Retinal pigment epithelial cell (primary cell): Measurements from ENCODE around the gene BGN.
A peak's percentile ranks its signal among the peaks of the same experiment; 100 is the strongest.

Experiments
- DNase-seq: peaks from one replicate; pipeline ENCODE4 v3.0.0-alpha.2; 2010; ENCODE audit warnings: low read depth
- H3K4me3 ChIP-seq: 2 replicates; pipeline ENCODE4 v1.5.1; 2011; ENCODE audit warnings: mild to moderate bottlenecking, low read length, control low read depth, moderate library complexity
- CTCF ChIP-seq: conservative IDR thresholded peaks from 2 replicates; pipeline ENCODE4 v1.5.1; 2011; ENCODE audit warnings: low read depth, low read length, control low read depth, inconsistent platforms

Gene BGN

GRCh38 chrX:153537526-153538295 is 42.9 kb downstream of the BGN start:
- no peak overlapping the region for H3K4me3 ChIP-seq
- no peak for TF ChIP-seq CTCF
- DNase-seq: no peak

- TF ChIP-seq CTCF: no peak
- H3K4me3 ChIP-seq: no peak overlapping the region
- no peak for DNase-seq
Observed at GRCh38 chrX:153538424-153538823, 43.6 kb downstream of the BGN start.

- DNase-seq: no peak
- TF ChIP-seq CTCF: peak; percentile 92
- H3K4me3 ChIP-seq: no peak overlapping the region
Observed at GRCh38 chrX:153539171-153539978, 44.6 kb downstream of the BGN start.

GRCh38 chrX:153539979-153540358 is 45.2 kb downstream of the BGN start:
- H3K4me3 ChIP-seq: no peak overlapping the region
- DNase-seq: no peak
- TF ChIP-seq CTCF: no peak

DNA sequence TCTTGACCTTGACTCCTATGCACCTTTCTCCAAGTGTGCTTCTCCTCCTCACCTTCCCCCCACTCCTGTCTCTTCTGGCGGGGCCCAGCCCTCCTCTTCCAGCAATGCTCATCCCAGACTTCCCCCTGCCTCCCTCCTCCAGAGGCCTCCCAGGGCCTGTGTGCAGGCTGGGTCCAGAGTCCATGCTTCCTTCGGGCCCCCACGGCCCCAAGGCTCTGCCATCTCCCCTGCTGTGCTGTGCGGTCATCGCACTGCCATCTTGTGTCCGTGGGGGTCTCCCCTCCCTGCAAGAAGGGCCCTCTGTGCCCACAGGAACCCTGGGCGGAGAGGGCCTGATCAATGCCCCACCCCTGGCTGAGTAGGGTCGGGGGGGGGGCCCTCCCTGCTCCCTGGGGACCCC is 49.9 kb downstream of the BGN start:
- no peak for DNase-seq
- TF ChIP-seq CTCF: no peak

DNA sequence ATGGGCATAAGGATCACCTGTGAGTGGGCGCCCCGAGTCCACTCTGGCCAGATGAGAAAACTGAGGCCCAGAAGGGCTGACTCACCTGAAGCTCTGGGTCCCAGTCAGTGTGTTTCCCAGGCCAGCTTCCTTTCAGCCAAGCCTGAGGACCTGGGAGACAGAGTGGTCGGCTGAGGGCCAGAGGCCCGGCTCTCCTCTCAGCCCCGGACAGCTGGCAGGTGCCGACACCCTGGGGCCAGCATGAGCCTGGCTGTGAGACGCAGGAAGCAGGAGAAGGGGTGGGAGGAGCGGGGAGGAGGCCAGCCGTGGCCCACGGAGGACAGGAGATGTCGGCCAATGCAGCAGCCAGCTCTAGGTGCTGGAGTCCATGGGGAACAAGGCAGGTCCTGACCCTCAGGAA is 51.6 kb downstream of the BGN start:
- no peak for DNase-seq
- no peak for TF ChIP-seq CTCF
- H3K4me3 ChIP-seq: no peak overlapping the region

More for the DNA sequence above, 49.9 kb downstream of the BGN start:
- H3K4me3 ChIP-seq: no peak overlapping the region
